T-helper 1 cell (primary cell): Measurements from ENCODE around the gene LYSMD4.
A peak's percentile ranks its signal among the peaks of the same experiment; 100 is the strongest.

ENCODE experiments used
- DNase-seq, 5 donors: peaks; one replicate each; pipeline ENCODE4 v3.0.0-alpha.2; 2012 to 2020

The LYSMD4 gene

DNA sequence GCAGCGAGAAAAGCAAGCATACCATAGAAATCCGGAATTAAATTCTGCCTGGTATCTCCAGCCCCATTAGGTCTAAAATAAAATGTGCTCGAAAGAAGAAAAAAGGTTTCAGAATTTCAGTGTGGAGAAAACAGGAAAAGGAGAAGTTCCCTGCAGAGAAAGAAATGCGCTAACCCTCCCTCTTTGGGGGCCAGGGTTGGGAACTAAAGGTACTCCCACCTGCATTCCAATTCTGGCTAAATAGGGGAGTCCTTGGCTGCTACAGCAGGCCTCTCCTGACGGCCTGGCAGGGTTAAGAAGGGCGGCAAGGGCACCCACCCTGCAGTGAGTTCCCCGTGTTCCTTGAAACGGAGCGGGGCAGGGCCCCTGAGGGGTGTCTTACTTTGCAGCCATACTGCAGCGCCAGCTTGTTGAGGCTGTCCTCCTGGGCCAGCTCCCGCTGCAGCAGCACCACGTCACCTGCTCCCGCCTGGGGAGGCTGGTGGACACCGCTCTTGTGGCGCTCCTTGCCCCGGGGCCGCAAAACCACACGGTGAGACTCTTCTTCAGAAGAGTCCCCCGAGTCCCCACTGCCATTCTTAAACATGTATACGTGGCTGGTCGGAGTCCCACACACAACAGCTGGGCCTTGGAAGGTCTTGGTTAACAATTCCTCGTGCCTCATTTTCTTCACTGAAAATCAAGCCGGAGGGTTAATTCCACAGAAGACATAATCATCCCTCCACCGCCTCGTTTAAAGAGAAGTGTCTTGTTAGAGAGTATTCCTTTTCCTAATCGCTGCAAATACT, 1.7 kb downstream of the LYSMD4 start:
- DNase-seq, result no peak

DNA sequence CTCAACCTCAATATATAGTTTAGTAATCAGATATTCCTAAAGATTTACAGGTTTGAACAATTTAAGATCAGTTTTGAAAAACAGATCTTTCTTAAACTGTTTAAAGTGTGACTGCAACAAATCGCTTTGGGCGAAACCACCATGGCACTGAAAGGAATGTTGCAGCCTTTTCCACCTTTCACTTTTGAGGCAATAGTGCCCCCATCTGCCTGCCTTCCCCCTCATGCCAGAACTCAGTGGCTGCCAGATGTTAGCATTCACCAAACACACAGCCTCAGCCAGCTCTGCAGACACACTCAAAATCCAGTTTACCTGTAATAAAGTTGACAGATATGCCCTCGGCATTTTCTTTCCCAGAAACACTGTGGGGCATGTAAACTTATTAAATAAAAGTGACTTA, 3.3 kb downstream of the LYSMD4 start:
- no peak for DNase-seq

GRCh38 chr15:99729327-99729726, 3.9 kb downstream of the LYSMD4 start:
- no peak for DNase-seq

- DNase-seq, result no peak
Measured at GRCh38 chr15:99728916-99729315, 4.3 kb downstream of the LYSMD4 start.

- no peak for DNase-seq
Measured at GRCh38 chr15:99727733-99728132, 5.5 kb downstream of the LYSMD4 start.

DNA sequence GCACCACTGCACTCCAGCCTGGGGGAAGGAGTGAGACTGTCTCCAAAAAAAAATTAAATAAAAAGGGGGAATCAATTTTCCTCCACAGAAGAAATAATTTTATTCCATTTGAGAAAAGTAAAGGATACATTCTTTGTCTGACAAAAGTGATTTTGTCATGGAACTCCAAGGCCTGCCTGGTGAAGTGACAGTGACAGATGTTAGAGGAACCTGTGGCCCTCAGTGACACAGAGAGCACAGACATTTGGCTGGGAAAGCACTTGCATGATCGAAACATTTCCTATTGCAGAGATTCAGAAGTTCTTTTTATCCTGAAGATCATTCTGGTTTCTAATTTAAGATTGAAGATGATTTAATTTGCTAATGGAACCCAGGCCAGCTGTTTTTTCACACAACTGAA, 5.9 kb downstream of the LYSMD4 start:
- DNase-seq, result no peak

GRCh38 chr15:99726333-99726732, 6.9 kb downstream of the LYSMD4 start:
- no peak for DNase-seq

DNA sequence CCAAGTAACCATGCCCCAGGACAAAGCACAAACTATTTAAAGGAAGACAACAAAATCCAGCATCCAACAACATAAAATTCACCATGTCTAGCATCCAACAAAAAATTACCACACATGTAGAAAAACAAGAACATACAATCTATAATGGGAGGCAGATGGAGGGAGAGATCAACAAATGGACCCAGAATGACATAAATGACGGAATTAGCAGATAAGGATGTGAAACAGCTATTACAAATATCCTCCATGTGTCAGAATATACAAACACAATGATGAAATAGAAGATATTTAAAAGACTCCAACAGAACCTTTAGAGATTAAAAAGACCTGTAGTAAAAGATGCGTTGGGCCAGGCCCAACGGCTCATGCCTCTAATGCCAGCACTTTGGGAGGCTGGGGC, 10.8 kb downstream of the LYSMD4 start:
- no peak for DNase-seq

GRCh38 chr15:99721896-99722295, 11.3 kb downstream of the LYSMD4 start:
- DNase-seq, result no peak

- DNase-seq, result peak in 1 of 5 donors; percentile 70
Measured at GRCh38 chr15:99721104-99721778, 12.0 kb downstream of the LYSMD4 start.

- peak in 1 of 5 donors; percentile 73 for DNase-seq
Measured at GRCh38 chr15:99720533-99720932, 12.7 kb downstream of the LYSMD4 start.

DNA sequence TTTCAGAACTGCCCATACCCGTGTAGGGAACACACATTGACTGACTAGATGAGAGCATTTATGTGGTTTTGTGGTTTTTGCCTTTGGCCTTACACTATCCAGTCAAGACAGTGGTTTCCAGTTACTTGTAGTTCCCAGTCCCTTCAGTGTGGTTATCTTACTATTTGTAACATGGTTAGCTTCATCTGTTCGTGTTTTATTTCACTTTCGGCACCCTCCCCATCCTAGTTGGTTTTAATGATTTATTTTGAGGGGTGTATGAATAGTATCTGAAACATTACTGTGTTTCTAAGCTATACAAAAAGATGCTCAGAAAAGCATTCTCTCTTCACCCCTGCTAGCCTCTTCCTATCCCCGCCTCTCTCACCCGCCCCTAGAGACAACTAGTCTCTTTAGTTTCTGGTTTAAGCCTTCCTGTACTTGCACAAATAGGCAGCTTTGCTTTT, 14.1 kb downstream of the LYSMD4 start:
- DNase-seq, result peak in 1 of 5 donors; percentile 26

- no peak for DNase-seq
Measured at GRCh38 chr15:99718421-99718820, 14.8 kb downstream of the LYSMD4 start.

DNA sequence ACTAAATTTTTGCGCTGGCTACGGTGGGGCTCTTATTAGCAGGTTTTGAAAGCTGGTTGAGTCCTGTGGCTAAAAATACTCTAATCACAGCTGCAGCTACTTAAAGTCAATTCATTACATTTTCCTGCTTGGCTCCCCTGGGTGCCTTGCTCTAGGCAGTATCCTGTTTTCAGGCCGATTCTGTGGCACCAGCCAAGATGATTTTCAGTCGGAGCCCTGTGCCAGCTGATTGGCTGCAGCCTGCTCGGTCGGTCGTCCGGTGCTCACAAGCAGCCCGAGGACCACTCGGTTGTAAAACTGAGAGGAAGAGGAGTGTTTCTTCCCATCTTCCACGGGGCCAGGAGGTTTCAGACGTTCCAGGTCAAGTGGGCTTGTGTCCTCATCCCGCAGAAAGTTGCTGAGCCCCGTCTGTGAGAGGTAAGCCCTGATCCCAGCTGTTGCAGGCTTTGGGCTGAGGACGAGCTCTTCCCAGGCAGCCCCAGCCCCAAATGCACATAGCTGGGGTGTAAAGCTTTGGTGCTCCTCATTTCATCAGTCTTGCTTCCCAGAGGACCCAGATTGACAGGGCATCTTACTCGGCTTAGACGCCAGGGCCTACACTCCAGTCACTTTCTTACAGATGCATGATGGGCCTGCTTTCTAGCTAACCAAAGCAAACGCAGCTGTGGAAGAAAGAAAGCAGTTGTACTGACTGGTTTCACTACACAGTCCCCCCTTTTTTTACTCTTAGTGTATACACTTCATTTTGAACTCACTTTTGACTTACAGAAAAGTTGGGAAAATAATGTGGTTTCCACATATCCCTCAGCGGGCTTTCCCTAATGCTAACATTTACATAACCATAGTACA, 15.9 kb downstream of the LYSMD4 start:
- DNase-seq, result no peak

DNA sequence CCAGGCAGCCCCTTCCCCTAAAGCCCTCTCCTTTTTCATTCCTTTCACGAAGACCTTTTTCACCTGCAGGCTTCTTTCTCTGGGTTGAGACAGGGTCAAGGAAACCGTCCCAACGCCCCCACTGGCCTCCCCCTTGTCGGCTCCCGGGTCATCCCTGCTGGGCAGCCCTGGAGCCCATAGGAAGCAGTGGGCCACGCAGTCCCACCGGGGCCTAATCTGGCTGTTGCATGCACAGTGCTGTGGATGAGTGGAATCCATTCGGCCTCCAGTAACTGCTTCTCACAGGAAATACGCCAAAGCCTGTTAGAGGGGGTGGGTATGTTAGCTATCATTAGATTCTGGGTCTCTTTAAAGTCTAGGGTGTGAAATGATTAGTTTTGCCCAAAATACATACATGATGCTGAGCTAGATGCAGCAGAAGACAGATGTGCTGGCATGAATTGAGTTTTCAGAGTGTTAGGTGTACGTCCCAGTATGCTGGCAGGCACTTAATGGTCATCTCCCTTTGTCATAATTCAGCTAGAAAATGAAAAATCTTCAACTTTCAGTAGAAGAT, 16.6 kb downstream of the LYSMD4 start:
- no peak for DNase-seq

DNA sequence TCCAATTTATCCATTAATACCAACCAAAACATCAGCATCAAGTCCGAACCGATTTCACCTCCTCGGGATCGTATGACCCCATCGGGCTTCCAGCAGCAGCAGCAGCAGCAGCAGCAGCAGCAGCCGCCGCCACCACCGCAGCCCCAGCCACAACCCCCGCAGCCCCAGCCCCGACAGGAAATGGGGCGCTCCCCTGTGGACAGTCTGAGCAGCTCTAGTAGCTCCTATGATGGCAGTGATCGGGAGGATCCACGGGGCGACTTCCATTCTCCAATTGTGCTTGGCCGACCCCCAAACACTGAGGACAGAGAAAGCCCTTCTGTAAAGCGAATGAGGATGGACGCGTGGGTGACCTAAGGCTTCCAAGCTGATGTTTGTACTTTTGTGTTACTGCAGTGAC, 20.8 kb downstream of the LYSMD4 start:
- no peak for DNase-seq

DNA sequence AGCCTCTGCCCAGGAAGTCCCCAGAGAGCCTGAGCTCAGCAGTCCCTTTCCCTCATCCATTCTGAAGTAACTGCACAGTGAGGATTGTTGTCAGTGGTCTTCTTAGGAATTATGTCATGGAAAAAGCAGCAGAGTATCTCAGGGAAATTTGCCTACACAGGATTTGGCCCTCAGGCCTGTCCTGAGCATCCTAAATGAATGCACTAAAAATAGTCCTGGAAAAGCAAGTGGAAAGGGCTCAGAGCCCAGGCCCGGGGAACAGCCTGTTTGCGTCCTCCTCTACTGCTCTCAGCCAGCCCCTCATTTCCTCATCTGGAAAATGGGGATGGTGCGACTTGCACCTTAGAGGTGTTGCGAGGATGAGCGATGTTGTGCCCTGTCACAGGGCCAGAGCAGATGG, 21.6 kb downstream of the LYSMD4 start:
- no peak for DNase-seq

DNA sequence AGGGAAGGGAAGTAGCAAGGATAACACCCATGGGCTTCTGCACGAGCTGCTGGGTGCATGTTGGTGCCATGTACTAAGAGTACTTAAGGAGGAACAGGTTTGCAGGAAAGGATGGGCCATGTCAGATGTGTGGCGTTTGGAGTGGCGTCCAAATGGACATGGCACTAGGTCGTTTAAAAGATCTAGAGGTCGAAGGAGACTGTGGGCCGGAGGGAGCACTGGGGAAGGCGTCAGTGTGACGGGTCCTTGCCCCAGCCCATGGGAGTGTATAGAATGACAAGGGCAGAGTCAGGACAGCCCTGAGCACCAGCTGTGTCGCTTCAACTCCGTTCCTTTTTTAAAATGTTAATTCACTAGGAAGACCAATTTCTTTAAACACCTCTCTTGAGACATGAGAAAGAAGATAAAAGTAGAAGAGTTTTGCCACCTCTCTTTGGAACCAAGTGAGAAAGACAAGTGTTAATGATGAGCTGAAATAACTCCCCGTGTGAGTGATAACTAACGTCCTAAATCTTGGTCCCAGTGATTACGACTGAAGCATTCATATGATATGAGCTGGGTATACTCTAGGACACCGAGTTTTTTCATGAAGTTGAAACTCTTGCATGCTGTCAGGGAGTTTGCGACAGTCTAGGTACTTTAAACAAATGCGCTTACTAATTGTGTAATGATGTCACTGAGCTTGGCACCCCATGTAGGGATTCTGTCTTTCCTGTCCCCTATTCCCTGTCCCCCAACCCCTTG, 23.8 kb downstream of the LYSMD4 start:
- no peak for DNase-seq

GRCh38 chr15:99708563-99708962, 24.7 kb downstream of the LYSMD4 start:
- no peak for DNase-seq

- peak in 1 of 5 donors; percentile 63 for DNase-seq
Measured at GRCh38 chr15:99707473-99708270, 25.6 kb downstream of the LYSMD4 start.

- DNase-seq, result peak in 1 of 5 donors; percentile 52
Measured at GRCh38 chr15:99706557-99707303, 26.5 kb downstream of the LYSMD4 start.
